Skeletal muscle tissue (tissue), 4 donors: ENCODE data around the gene KRT8. TPM values are rescaled to one million over a fixed set of nuclear protein-coding genes. Genes with fewer than 3 reads are reported as not detected.

ENCODE experiments used
- H3K27ac ChIP-seq: one replicate; pipeline ENCODE4 v1.7.0; 2013; ENCODE audit warnings: mild to moderate bottlenecking, low read depth, low read length, inconsistent platforms
- H3K27me3 ChIP-seq, 3 donors: one replicate each; pipeline ENCODE4 v1.7.0; 2013; ENCODE audit warnings: low read length in 3 of 3; ENCODE audit not compliant: control insufficient read depth in 3 of 3, insufficient read depth in 3 of 3
- H3K36me3 ChIP-seq, 3 donors: one replicate each; pipeline ENCODE4 v1.7.0; 2013; ENCODE audit warnings: low read length in 3 of 3; ENCODE audit not compliant: control insufficient read depth in 3 of 3, insufficient read depth in 3 of 3
- H3K4me1 ChIP-seq, 3 donors: one replicate each; pipeline ENCODE4 v1.7.0; 2013; ENCODE audit warnings: low read length in 3 of 3, mild to moderate bottlenecking in 3 of 3; ENCODE audit not compliant: control insufficient read depth in 3 of 3, insufficient read depth in 3 of 3
- H3K4me3 ChIP-seq, 3 donors: one replicate each; pipeline ENCODE4 v1.7.0; 2013; ENCODE audit warnings: low read length in 3 of 3
- H3K9ac ChIP-seq, 3 donors: one replicate each; pipeline ENCODE4 v1.7.0; 2013; ENCODE audit warnings: low read length in 3 of 3, mild to moderate bottlenecking in 3 of 3, moderate library complexity in 2 of 3, low read depth in 1 of 3
- H3K9me3 ChIP-seq, 3 donors: one replicate each; pipeline ENCODE4 v1.7.0; 2013; ENCODE audit warnings: low read length in 3 of 3; ENCODE audit not compliant: control insufficient read depth in 3 of 3
- total RNA-seq: library from RNA; depleted of rRNA; stranded (reverse); fragments of >200 nt; gene quantifications from one replicate; pipeline ENCODE4 v1.2.3, GENCODE V29; 2014
- donor health status: Osteomylitis.

KRT8 gene
- total RNA-seq, 1 donor from 2014 or later = 1.6 TPM

- Histone ChIP-seq H3K27me3 (peaks cover 0 to 21% (median 0%) of the 10 kb centered on the region in 3 donors), H3K36me3 (no peaks in the 10 kb centered on the region), H3K4me1 (peaks cover 0 to 5% (median 3%) of the 10 kb centered on the region in 3 donors), H3K9ac (peak overlapping the region; percentile 14 to 62 (median 43)), H3K27ac (no peak overlapping the region), H3K4me3 (peak overlapping the region in 2 of 3 donors; percentile 24 to 51), H3K9me3 (no peaks in the 10 kb centered on the region)
Observed at GRCh38 chr12:52903285-52903854, 1.5 kb downstream of the KRT8 start.

DNA sequence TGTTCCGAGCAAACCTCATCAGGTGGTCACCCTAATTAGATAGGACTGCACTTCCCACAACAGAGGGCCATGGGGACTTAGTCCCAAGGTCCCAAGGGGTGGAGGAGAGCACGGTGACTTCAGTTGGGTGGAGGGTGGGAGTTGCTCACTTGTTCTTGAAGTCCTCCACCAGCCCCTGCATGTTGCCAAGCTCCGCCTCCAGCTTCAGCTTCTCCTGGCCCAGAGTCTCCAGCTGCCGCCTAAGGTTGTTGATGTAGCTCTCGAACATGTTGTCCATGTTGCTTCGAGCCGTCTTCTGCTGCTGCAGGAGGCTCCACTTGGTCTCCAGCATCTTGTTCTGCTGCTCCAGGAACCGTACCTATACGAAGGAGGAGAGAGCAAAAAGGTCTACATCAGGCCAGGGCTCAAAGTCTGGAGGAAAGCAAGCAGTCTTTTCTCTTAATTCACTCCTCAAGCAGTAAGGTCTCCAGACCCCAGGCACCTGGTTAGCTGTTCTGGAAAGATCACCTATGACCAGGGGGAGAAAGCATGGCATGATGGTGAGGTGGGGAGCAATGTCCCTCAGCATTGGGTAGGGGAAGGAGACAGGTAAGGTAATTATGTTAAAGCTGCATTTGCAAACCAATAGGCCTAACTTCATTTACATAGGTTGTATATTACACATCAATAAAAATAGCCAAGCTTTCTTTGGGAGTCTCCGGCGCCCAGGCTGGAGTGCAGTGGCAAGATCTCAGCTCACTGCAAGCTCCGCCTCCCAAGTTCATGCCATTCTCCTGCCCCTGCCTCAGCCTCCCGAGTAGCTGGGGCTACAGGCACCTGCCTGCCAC lies 2.9 kb downstream of the KRT8 start:
- Histone ChIP-seq H3K4me1 (peaks cover 0 to 5% (median under 1%) of the 10 kb centered on the region in 3 donors), H3K4me3 (no peak overlapping the region), H3K36me3 (no peaks in the 10 kb centered on the region), H3K27ac (no peak overlapping the region), H3K9me3 (no peaks in the 10 kb centered on the region), H3K9ac (no peak overlapping the region), H3K27me3 (peaks cover 0 to 21% (median under 1%) of the 10 kb centered on the region in 3 donors)

DNA sequence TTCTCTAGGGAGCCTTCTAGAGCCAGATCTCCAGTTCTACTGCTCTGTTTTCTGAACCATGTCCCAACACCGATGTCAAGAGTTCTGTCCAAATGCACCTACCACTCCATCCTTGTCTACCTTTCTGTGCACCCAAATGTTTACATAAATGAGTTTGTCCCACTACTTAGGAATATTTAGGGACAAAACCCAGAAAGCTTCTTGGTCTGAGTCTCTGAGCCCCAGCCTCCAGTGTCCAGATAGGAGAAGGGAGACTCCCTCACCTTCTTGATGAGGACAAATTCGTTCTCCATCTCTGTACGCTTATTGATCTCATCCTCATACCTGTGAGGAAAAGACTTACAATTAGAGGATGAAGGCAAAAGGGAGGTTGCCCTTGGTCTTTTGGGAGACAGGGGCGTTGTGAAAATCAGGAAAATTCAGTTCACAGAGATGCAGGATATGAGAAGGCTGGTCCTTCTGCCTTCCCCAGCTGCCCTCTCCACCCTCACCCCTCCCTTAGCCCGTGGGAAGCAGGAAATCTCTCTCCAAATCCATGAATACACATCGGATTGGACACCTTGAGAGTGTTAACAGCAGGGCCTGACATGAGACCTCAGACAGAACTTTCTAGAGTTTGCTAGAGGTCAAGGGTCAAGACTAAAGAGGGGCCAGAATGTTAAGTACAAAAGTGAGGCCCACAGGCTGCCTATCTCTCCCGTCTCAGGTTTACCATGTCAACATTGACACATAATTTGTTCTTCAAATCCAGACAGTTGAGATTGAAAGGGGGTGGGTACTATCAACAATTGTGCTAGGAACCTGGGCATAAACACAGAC lies 3.8 kb downstream of the KRT8 start:
- Histone ChIP-seq H3K27me3 (peaks cover 0 to 21% (median 4%) of the 10 kb centered on the region in 3 donors), H3K4me1 (peaks cover 0 to 5% (median 0%) of the 10 kb centered on the region in 3 donors), H3K36me3 (no peaks in the 10 kb centered on the region)

DNA sequence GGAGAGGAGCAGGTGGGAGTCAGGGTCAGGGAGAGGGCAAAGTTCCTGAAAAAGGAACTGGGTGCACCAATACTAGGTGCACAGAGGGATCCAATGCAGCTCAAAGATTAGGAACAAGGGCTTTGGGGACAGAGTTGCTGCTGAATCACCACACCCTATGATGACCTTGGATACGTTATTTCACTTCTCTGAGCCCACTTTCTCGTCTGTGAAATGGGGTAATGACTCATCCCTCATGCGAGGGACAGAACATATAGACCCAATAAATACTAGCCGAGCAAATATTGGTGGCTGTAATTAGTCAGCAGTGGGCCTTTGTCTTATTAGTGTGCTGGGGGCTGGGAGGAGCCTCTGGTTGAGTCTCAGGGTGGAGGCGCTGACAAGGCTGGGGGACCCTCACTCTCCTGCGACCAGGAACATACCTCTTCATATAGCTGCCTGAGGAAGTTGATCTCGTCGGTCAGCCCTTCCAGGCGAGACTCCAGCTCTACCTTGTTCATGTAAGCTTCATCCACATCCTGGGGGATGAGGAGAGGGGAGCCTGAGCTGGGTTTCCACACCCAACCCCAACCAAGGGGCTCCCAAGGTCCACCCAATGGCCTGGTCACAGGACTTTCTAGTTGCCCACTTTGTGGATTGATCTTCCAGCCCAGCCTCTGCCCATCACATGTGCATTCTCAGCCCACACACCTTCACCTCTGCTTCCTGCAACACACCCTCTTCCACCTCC lies 4.5 kb downstream of the KRT8 start:
- H3K36me3 ChIP-seq = no peaks in the 10 kb centered on the region
- no peak overlapping the region for H3K4me3 ChIP-seq
- H3K27me3 ChIP-seq = peaks cover 0 to 21% (median 4%) of the 10 kb centered on the region in 3 donors
- no peaks in the 10 kb centered on the region for H3K9me3 ChIP-seq
- no peak overlapping the region for H3K9ac ChIP-seq
- no peak overlapping the region for H3K27ac ChIP-seq
- H3K4me1 ChIP-seq = peaks cover 0 to 5% (median 0%) of the 10 kb centered on the region in 3 donors

More for the DNA sequence above, 3.8 kb downstream of the KRT8 start:
- no peak overlapping the region for H3K4me3 ChIP-seq
- H3K9ac ChIP-seq = no peak overlapping the region
- H3K27ac ChIP-seq = no peak overlapping the region
- no peaks in the 10 kb centered on the region for H3K9me3 ChIP-seq

GRCh38 chr12:52899338-52900035 lies 5.4 kb downstream of the KRT8 start:
- Histone ChIP-seq H3K4me1 (peaks cover 0 to 5% (median 0%) of the 10 kb centered on the region in 3 donors), H3K36me3 (no peaks in the 10 kb centered on the region), H3K9me3 (no peaks in the 10 kb centered on the region), H3K9ac (no peak overlapping the region), H3K27me3 (peaks cover 0 to 21% (median 4%) of the 10 kb centered on the region in 3 donors), H3K4me3 (no peak overlapping the region), H3K27ac (no peak overlapping the region)

- no peaks in the 10 kb centered on the region for H3K9me3 ChIP-seq
- no peak overlapping the region for H3K4me3 ChIP-seq
- H3K27me3 ChIP-seq = peaks cover 0 to 11% (median 8%) of the 10 kb centered on the region in 3 donors
- H3K27ac ChIP-seq = no peak overlapping the region
- H3K9ac ChIP-seq = no peak overlapping the region
- H3K36me3 ChIP-seq = no peaks in the 10 kb centered on the region
- H3K4me1 ChIP-seq = no peaks in the 10 kb centered on the region
Observed at GRCh38 chr12:52896190-52897100, 8.4 kb downstream of the KRT8 start.

GRCh38 chr12:52895726-52896189 lies 9.1 kb downstream of the KRT8 start:
- peaks cover 0 to 8% (median 8%) of the 10 kb centered on the region in 3 donors for H3K27me3 ChIP-seq
- no peaks in the 10 kb centered on the region for H3K36me3 ChIP-seq
- no peaks in the 10 kb centered on the region for H3K4me1 ChIP-seq
- H3K4me3 ChIP-seq = no peak overlapping the region
- no peak overlapping the region for H3K27ac ChIP-seq
- no peaks in the 10 kb centered on the region for H3K9me3 ChIP-seq
- no peak overlapping the region for H3K9ac ChIP-seq

GRCh38 chr12:52892974-52893373 lies 11.9 kb downstream of the KRT8 start:
- Histone ChIP-seq H3K9ac (no peak overlapping the region), H3K4me3 (no peak overlapping the region), H3K9me3 (no peaks in the 10 kb centered on the region), H3K4me1 (no peaks in the 10 kb centered on the region), H3K27ac (no peak overlapping the region), H3K27me3 (peaks cover 0 to 8% (median 6%) of the 10 kb centered on the region in 3 donors), H3K36me3 (no peaks in the 10 kb centered on the region)
